Measurements from ENCODE around the gene CDC73. TPM values are rescaled to one million over a fixed set of nuclear protein-coding genes. Genes with fewer than 3 reads are reported as not detected.

Gene CDC73
- total and polyA plus RNA-seq, 10 of the 15 experiments (the other 5 are each of a cell fraction or from before 2014, with no cell fraction given), result 10.6 to 43.4 (median 21.7) TPM

GRCh38 chr1:193083365-193084088 is 38.3 kb upstream of the CDC73 start (continued):
- peak; percentile 25; the same call in 1 of the 2 replicates for TF ChIP-seq PKNOX1 (IDR thresholded peaks at IDR 0.05)
- 0 out of 2 replicates have a peak, but pooled peaks have one; percentile 10 for TF ChIP-seq ZNF687 (IDR thresholded peaks at IDR 0.05)
- TF ChIP-seq TBL1XR1 (IDR thresholded peaks at IDR 0.05; ENCODE audit: low read depth, low read length), result 0 out of 2 replicates have a peak, but pooled peaks have one; percentile 32
- TF ChIP-seq RFX5 (IDR thresholded peaks at IDR 0.05; ENCODE audit: low read depth, low read length), result no peak
- peak; percentile 86 for TF ChIP-seq POU2F2 (IDR thresholded peaks at IDR 0.05; ENCODE audit: borderline replicate concordance, low read depth, low read length)
- TF ChIP-seq MEF2B (IDR thresholded peaks at IDR 0.05; ENCODE audit: partially characterized antibody, poor library complexity, severe bottlenecking), result peak; percentile 74
- TF ChIP-seq WRNIP1 (IDR thresholded peaks at IDR 0.05; ENCODE audit: borderline replicate concordance, low read depth, low read length), result no peak
- no peak for TF ChIP-seq HDAC2 (IDR thresholded peaks at IDR 0.05)
- 0 out of 2 replicates have a peak, but pooled peaks have one; percentile 30 for TF ChIP-seq RAD51 (IDR thresholded peaks at IDR 0.05)
- no peak for TF ChIP-seq RELA (IDR thresholded peaks at IDR 0.05; ENCODE audit: borderline replicate concordance, partially characterized antibody)
- TF ChIP-seq NKRF (conservative IDR thresholded peaks at IDR 0.05), result no peak
- TF ChIP-seq USF1 (IDR thresholded peaks at IDR 0.05; ENCODE audit: borderline replicate concordance, extremely low read length, insufficient read depth, low read depth, low read length), result no peak
- no peak for TF ChIP-seq NFXL1 (IDR thresholded peaks at IDR 0.05; ENCODE audit: borderline replicate concordance)
- TF ChIP-seq HDGF (IDR thresholded peaks at IDR 0.05), result no peak
- no peak for TF ChIP-seq FOXM1 (IDR thresholded peaks at IDR 0.05; ENCODE audit: low read depth, low read length)
- no peak for TF ChIP-seq BCLAF1 (IDR thresholded peaks at IDR 0.05)
- no peak for TF ChIP-seq E2F4 (IDR thresholded peaks at IDR 0.05; ENCODE audit: low read depth, low read length)
